ENCODE measurements around the gene RBM47. TPM values are rescaled to one million over a fixed set of nuclear protein-coding genes. Genes with fewer than 3 reads are reported as not detected.
"Not testable (repeated sequence)": the region's sequence is repeated elsewhere in the genome, so short reads cannot be mapped to it uniquely, and the experiment has no call there.

The RBM47 gene
- polyA plus RNA-seq, 3 donors, result 80.2 to 85.1 (median 83.1) TPM

DNA sequence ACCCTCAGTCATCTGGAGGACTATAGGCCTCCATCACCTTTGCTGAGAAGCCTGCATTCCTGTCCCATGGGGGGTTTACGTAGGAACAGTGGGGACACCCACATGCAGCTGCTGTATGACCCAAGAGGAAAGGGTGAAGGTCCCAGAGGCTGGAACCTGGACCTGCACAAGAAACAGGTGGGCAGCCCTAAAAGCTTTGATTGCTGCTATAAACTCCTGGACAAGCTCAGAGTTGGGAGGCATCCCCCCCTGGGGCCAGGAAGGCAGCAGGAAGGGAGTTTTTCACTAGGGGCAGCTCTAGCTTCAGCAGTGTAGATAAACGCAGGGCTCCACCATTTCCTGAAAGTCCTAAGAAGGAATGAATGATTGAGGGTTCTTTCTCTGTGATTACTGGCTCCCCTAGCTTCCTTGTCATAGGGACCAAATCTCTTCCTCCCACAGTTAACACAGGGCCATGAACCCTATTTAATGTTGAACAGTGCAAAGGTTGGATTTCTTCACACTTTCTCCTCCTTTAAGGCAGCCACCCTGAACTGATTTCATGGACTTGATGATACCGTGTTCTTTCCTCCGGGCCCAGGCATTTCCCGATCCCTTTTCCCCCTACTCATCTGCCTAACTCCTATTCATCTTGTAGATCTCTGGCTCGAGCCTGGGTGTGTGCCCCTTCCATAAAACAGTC is 210.3 kb downstream of the RBM47 start:
- DNase-seq (ENCODE audit: low read depth in 3 of 3, low spot score in 2 of 3), result no peak

DNA sequence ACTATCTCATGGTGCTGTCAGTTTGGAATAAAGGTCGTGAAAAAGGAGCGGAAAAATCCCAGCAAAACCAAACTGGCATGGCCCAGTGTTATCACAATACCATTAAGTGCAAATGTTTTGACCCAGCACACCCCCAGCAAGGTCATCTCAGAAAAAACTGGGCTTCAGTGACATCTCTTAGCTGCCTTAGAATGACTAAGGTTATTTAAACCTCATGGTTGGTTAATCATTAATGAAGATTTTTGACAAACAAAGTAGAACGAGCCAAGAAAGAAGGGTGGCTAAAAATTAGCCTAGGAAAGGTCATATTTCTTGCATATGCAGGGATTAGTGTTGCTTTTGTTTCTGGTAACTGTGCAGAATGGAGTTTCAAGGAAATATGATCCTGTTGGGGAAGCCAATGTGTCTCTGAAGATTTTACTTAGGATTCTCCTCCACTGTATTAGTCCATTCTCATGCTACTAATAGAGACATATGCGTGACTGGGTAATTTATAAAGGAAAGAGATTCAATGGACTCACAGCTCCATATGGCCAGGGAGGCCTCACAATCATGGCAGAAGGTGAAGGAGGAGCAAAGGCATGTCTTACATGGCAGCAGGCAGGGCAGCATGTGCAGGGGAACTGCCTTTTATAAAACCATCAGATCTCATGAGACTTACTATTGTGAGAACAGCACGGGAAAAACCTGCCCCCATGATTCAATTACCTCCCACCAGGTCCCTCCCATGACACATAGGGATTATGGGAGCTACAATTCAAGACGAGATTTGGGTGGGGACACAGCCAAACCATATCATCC is 211.0 kb downstream of the RBM47 start:
- no peak for DNase-seq (ENCODE audit: low read depth in 3 of 3, low spot score in 2 of 3)

DNA sequence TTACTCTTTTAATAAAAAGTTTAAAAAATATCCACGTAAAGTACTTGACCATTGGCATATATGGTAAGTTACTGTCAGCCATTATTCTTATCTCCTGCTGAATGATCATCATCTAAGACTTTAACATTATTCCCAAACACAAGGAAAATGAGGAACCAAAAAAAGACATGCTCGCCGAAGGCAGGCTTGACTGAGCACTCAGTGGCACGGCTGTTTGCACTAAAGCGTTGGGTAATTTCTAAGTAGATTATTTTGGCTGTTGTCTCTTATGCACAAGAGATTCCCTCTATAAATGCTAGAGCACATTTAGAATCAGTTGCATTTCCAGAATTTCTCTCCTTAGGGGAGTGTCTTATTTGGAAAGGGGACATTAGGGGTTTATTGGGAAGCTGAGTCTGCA is 211.7 kb downstream of the RBM47 start:
- DNase-seq (ENCODE audit: low read depth in 3 of 3, low spot score in 2 of 3), result no peak

DNA sequence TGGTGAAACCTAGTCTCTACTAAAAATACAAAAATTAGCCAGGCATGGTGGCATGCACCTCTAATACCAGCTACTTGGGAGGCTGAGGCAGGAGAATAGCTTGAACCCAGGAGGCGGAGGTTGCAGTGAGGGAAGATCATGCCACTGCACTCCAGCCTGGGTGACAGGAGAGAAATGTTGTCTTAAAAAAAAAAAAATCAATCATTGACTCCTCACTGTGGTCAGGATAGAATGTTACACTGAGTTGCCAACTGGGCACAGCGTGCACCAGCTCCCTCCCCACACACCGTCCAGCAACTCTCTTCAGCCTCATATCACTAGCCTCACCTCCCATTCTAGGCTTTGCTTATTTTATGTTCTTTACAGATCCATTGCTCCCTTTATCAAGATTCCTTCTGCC is 215.0 kb downstream of the RBM47 start:
- DNase-seq (ENCODE audit: low read depth in 3 of 3, low spot score in 2 of 3), result no peak

DNA sequence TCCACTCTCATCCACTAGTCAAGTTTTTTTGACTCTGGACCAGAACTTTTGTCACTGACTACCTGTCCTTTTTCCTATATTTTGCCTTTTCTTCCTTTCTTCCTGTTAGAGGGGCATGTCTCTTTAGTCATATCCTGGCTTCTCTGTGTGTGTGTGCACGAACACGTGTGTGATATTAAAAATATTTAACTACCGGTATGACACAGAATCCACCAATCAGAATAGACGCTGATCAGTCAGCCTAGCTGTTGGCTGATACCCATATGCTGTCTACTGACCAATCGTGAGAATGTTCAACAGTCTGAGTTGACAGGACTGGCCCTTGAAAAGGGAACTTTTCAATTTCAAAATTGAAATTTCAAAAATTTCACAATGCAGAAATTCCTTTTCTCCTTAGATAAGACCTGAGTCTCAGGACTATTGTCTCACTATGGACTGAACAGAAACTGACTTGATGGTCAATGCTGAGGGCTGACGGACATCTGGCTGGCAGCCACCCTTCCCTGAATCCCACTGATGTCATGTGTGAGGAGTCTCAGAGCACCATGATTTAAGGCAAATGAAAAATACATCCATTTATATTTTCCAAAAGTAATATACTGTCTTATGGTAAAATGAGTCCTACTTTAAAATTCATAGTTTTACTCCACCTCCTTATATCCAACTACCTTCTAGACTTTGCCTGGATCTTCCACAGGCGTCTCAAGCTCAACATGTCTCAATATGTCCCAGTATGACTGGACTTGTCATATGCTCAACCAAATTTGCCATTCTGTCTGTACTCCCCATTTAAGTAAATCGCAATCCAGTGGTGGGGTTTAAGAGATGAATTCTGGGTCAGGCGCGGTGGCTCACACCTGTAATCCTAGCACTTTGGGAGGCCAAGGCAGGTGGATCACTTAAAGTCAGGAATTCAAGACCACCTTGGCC is 216.5 kb downstream of the RBM47 start:
- DNase-seq (ENCODE audit: low read depth in 3 of 3, low spot score in 2 of 3), result no peak

DNA sequence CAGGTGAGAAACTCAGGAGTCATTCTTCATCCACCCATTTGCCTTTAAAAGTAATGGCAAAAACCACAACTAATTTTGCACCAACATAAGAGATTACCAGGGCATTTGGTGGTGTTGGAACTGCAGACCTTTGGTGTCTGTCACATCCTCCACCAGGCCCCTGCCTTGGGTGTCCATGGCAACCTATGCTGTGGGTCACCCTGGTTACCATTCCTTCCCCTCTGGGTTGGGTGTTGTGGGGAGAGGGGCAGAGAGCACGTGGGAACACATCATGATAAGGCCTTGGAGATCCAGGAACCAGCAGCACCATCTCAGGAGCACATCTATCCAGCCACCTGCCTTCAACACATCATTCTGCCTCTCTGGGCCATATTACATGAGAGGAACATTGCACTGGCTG is 217.3 kb downstream of the RBM47 start:
- DNase-seq (ENCODE audit: low read depth in 3 of 3, low spot score in 2 of 3), result no peak

DNA sequence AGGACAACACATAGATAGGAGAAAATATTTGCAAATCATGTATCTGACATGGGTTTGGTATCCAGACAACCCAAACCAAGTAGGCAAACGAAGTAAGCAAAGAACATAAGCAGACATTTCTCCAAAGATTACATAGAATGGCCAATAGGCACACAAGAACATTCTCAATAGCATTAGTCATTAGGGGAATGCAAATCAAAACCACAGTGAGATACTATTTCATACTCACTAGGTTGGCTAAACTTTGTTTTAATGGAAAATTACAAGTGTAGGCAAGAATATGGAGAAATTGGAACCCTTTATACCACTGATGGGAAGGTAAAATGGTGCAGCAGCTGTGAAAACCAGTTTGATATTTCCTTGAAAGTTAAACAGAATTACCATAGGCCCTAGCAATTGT is 219.8 kb downstream of the RBM47 start:
- DNase-seq (ENCODE audit: low read depth in 3 of 3, low spot score in 2 of 3), result no peak

DNA sequence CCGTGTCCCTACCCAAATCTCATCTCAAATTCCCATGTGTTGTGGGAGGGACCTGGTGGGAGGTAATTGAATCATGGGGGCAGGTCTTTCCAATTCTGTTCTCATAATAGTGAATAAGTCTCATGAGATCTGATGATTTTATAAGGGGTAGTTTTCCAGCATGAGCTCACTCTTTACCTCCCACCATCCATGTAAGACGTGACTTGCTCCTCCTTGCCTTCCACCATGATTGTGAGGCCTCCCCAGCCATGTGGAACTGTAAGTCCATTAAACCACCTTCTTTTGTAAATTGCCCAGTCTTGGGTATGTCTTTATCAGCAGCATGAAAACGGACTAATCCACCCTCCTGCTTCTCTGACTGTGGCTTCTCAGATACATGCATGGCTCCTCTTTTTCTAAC is 222.2 kb downstream of the RBM47 start:
- DNase-seq (ENCODE audit: low read depth in 3 of 3, low spot score in 2 of 3), result not testable (repeated sequence)

DNA sequence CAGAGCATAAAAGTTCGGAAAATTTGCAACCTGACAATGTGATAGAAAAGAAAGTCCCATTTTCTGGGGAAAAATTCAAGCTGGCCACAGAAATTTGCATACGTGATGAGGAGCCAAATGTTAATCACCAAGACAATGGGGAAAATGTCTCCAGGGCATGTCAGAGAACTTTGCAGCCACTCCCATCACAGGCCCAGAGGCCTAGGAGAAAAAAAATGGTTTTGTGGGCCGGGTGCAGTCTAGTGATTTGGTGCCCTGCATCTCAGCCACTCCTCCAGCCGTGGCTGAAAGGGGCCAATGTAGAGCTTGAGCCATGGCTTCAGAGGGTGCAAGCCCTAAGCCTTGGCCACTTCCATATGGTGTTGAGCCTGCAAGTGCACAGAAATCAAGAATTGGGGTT is 223.3 kb downstream of the RBM47 start:
- DNase-seq (ENCODE audit: low read depth in 3 of 3, low spot score in 2 of 3), result no peak

DNA sequence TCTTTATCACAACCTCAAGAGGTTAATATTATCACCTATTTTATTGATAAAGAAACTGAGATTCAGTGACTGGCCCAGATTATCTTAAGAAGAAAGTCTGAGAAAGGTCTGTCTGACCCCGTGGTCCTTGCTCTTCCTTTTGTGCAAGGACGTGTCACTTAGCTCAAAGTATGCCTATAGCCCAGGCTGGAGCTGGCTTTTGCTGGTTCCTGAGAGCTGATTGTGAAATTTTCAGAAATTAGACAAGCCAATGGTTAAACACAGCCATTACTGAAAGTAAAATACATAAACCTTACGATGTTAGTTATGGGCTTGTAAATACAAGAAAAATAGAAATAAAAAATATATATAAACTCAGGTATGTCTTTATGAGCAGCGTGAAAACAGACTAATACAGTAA is 224.5 kb downstream of the RBM47 start:
- no peak for DNase-seq (ENCODE audit: low read depth in 3 of 3, low spot score in 2 of 3)

DNA sequence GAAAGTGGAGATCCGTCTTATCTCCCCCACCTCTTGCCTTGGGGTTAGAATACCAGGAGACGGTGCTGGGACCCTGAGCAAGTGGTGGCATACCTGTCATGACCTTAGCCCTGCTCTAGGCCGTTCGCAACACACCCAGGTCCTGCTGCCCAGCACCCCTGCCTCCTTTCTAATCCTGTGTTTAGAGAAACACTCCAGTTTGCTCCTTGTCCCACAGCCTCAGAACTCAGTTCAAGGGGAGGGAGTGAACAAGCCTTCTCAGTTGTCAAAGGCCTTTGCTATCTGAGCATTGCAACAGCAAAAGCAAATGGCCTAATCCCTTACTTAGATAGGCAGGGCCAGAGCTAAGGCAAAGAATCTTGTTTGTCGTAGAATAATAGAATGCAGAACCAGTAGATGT is 226.6 kb downstream of the RBM47 start:
- no peak for DNase-seq (ENCODE audit: low read depth in 3 of 3, low spot score in 2 of 3)

DNA sequence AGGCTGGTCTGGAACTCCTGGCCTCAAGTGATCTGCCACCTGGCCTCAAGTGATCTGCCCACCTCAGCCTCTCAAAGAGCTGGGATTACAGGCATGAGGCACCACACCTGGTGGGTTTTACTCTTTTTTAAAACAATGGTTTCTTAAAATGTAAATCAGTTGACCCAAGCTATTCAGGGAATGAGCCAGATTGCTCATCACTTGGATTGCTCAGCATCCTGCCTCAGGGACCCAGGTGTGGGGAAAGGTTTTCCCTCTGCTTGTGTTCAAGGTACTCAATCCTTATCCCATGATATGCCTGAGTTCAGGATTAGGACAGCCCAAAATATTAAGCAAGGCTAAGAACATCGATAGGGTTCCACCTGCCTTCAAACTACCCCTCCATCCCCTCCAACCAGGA is 227.1 kb downstream of the RBM47 start:
- no peak for DNase-seq (ENCODE audit: low read depth in 3 of 3, low spot score in 2 of 3)

DNA sequence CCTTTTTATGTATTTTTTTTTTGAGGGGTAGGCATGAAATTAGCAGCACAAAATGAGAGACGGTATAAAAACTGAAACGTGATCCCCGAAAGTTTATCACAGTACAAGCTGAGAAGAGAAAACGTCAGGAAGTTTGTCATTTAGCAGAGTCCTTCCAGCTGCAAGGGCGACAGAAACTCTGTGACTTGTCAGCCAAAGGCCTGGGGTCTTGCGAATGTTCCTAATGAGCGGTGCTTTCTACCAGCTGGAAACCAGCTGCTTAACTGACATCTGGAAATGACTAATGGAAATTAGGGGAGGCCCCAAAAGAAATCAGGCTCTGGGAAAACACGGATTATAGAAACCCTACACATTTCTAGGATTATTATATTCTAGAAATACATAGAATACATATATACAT is 228.0 kb downstream of the RBM47 start:
- DNase-seq (ENCODE audit: low read depth in 3 of 3, low spot score in 2 of 3), result peak in 1 of 3 donors; percentile 47

DNA sequence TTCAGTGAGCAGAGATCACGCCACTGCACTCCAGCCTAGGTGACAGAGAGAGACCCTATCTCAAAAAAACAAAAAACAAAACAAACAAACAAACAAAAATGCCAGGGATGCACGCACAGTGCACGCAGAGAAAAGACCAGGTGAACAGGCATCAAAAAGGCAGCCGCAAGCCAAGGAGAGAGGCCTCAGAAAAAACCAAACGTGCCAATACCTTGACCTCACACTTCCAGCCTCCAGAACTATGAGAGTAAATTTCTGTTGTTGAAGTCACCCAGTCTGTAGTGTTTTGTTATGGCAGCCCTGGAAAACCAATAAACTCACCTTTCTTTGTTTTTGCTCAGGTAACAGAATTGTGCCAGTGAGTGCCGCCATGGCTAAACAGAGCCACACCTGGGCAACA is 228.6 kb downstream of the RBM47 start:
- no peak for DNase-seq (ENCODE audit: low read depth in 3 of 3, low spot score in 2 of 3)

DNA sequence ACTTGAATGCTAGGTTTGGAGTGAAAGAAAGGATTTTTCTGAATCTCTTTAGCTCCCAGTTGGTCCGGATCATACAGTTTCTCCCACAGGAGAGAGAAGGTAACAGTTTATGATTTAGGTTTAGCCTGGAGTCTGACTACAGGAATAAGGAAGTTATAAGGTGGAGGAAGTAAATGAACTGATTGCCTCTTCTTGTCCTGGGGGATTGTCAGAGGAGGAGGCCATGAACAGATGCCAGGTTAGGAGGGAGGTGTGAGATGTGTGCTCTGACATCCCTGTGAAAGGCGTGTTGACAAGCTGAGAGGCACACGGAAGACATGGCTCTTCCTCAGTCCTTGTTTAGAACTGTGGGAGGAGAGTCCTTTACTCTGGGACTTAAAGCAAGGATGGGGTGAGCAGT is 230.1 kb downstream of the RBM47 start:
- no peak for DNase-seq (ENCODE audit: low read depth in 3 of 3, low spot score in 2 of 3)

DNA sequence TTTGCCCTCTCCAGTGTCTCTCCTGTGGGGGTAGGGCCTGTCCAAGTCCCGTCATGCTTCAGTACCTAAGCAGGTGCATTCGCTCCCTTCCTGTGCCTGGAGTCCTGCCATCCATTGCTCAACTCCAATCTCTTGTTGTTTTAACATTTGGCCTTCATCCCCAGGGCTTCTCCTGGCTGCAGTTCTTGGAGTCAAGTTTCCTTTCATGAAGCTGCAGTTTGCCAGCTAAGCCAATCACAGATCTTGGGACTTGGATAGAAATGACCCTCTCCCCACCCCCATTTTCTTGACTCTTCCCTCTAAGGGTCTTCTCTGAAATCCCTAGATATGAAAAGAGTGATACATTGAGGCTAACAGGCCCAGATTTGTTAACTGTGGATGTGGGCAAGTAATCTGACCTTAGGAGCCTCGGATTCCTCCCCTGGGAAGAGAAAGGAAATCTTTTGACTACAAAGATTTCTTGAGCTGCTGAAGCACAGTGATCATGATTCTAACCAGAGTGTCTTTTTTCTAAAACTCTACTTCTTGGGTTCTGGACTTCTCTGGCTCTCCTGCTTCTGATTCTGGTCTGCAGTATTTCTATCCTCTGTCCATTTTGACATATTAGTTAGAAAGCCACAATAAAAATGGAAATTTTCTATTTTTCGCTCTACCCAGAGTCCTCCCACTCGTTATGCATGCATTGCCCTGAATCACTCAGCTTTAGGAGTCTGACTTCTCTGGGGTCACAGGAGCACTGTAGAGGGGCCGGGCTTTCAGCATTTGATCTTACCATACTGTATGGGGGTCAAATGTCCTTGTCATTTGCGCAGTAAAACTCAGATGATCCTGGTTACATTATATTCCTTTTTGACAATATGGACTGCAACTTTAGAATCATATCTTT is 233.5 kb downstream of the RBM47 start:
- DNase-seq (ENCODE audit: low read depth in 3 of 3, low spot score in 2 of 3), result peak; percentile 36 to 69 (median 65)

DNA sequence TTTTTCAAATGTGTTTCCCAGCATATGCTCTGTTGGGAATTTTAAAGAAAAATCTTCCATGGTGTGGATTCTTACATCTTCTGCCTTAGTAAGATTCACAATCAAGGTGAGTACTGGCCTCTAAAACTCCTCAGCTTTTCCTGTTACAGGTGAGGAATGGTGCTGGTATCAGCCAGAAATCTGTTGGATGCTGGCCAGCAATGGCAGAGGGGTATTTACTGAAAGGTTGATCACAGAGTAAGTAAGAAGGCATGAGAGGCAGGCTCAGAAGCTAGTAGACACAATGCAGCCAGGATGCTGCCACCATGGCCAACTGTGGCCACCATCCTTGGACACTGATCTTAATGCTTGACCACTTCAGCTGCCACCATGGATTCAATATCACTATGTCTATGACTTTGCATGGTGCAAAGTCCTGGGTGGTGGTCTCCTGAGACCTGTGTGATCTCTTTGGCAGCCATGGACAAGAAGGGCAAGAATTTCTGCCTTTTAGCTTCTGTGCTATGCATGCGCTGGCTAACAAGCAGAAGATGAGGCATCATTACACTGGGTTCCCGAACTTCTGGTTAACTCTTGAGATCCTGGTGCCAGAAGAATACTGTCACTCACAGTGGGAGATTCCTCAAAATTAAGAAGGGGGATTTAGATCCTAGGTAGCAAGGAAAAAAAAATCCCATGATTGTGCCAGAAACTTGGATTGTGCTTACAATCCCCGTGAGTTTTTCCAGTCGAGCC is 234.3 kb downstream of the RBM47 start:
- DNase-seq (ENCODE audit: low read depth in 3 of 3, low spot score in 2 of 3), result no peak

DNA sequence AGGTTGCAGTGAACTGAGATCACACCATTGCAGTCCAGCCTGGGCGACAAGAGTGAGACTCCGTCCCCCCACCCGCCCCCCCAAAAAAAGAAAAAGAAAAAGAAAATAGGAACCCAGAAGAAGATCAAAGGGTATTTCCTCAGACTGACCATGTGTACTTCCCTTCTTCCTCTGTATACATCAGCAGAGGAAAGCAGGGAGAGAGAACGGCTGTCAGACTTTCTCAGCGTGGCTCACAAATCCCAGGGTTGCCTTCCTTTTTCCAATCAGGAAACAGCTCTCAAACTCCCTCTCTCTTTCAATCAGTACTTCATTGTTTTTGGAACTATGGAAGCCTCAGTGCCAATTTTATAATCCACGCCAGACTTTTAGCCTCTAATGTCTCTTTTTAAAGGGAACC is 235.4 kb downstream of the RBM47 start:
- DNase-seq (ENCODE audit: low read depth in 3 of 3, low spot score in 2 of 3), result no peak

DNA sequence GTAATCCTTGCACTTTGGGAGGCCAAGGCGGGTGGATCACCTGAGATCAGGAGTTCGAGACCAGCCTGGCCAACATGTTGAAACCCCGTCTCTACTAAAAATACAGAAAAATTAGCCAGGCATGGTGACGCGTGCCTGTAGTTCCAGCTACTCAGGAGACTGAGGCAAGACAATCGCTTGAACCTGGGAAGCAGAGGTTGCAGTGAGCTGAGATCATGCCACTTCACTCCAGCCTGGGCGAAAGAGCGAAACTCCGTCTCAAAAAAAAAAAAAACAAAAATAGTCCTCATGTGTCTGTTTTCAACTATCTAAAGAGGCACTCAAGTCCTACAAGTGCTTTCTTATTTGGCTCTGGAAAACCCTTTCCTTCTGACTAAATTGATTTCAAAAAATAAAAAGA is 237.4 kb downstream of the RBM47 start:
- DNase-seq (ENCODE audit: low read depth in 3 of 3, low spot score in 2 of 3), result not testable (repeated sequence)

DNA sequence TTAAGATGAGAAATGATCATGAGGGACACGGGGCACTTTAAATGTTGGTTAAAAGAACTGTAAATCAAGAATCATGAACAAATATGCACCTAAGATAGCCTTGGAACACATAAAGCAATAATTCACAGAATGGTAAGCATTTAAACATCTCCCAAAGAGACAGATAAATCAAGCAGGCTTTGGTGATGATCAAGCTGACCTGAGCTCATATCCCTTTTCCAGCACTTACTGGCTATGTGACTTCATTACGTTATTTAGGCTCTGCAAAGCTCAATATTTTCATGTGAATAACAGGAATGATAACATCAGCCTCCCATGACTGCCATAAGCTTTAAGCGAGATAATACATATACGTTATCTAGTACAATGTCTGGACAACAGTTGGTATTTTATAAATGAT is 239.7 kb downstream of the RBM47 start:
- DNase-seq (ENCODE audit: low read depth in 3 of 3, low spot score in 2 of 3), result no peak

Data from right renal cortex interstitium (tissue), 3 donors.